NB4 (cell line): ENCODE data around the gene GSS.

ENCODE experiments used
- TF ChIP-seq, protein P1 (sequence below): IDR thresholded peaks from one replicate; pipeline ENCODE4 v1.5.1; 2012; ENCODE audit warnings: low read depth, low read length
- TF ChIP-seq, protein P2 (sequence below): IDR thresholded peaks from 2 replicates; pipeline ENCODE4 v1.6.1; 2011; ENCODE audit warnings: low read depth, low read length

DNA sequence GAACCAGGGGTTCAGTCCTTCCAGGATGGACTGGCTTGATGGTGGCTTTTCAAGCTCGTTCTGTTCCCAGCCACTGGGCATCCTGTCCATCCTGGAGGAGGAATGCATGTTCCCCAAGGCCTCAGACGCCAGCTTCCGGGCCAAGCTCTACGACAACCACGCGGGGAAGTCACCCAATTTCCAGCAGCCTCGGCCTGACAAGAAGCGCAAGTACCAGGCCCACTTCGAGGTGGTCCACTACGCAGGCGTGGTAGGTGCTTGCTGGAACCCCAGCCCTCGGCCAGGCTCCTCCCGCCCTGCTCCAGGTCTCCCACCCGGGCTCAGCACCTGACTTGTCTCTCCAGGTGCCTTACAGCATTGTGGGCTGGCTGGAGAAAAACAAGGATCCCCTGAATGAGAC lies 34.1 kb upstream of the GSS start:
- TF ChIP-seq, protein P1, sequence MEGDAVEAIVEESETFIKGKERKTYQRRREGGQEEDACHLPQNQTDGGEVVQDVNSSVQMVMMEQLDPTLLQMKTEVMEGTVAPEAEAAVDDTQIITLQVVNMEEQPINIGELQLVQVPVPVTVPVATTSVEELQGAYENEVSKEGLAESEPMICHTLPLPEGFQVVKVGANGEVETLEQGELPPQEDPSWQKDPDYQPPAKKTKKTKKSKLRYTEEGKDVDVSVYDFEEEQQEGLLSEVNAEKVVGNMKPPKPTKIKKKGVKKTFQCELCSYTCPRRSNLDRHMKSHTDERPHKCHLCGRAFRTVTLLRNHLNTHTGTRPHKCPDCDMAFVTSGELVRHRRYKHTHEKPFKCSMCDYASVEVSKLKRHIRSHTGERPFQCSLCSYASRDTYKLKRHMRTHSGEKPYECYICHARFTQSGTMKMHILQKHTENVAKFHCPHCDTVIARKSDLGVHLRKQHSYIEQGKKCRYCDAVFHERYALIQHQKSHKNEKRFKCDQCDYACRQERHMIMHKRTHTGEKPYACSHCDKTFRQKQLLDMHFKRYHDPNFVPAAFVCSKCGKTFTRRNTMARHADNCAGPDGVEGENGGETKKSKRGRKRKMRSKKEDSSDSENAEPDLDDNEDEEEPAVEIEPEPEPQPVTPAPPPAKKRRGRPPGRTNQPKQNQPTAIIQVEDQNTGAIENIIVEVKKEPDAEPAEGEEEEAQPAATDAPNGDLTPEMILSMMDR: no peak
- TF ChIP-seq, protein P2, sequence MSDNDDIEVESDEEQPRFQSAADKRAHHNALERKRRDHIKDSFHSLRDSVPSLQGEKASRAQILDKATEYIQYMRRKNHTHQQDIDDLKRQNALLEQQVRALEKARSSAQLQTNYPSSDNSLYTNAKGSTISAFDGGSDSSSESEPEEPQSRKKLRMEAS: no peak
